AG09309 (cell line): ENCODE data around the gene NADK2.
"Not testable (repeated sequence)": the region's sequence is repeated elsewhere in the genome, so short reads cannot be mapped to it uniquely, and the experiment has no call there.

Experiments
- DNase-seq: peaks from one replicate; pipeline ENCODE4 v3.0.0-alpha.2; 2010; ENCODE audit warnings: low read depth
- H3K4me3 ChIP-seq: 2 replicates; pipeline ENCODE4 v1.5.1; 2011; ENCODE audit warnings: mild to moderate bottlenecking, low read depth, low read length, moderate library complexity; ENCODE audit not compliant: control insufficient read depth
- CTCF ChIP-seq: IDR thresholded peaks from 2 replicates; pipeline ENCODE4 v1.5.1; 2011; ENCODE audit warnings: mild to moderate bottlenecking, low read depth, low read length, inconsistent platforms; ENCODE audit not compliant: insufficient read depth, control insufficient read depth; ENCODE audit errors: missing control alignments

The NADK2 gene

DNA sequence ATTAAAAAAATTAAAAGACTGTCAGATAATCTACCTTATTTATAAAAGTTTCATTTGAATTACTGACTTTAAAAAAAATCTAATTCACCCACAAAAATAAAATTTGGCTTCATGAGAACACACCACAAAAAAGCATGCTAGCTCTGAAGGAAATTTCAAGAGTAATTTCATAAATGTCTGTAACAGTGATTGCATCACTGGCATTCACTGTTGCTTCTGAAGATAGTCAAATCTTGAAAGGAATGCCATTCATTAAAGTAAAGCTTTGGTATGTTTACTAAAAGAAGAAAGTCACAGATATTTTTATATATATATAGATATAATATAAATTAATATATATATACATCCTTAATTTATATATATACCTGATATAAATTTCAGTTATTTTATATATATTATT is 43.4 kb downstream of the NADK2 start:
- DNase-seq = no peak
- no peak overlapping the region for H3K4me3 ChIP-seq
- TF ChIP-seq CTCF = no peak

DNA sequence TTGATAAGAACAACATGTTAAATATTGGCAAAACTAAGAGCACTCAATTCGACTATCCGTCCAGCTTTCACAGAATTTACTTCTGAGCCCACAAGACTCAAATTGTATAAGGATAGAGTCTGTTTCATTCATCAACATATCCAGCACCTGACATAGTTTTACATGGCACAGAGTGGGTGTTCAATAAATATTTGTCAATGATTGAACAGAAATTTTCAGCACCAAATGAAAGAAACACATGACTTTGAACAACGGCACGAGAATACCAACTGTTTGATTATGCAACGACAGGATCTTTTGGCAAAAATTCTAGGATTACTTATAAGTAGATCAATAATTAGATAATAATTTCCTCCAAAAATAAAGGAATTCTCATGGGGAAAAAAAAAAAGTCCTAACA is 48.0 kb downstream of the NADK2 start:
- DNase-seq = no peak
- H3K4me3 ChIP-seq = no peak overlapping the region
- no peak for TF ChIP-seq CTCF

DNA sequence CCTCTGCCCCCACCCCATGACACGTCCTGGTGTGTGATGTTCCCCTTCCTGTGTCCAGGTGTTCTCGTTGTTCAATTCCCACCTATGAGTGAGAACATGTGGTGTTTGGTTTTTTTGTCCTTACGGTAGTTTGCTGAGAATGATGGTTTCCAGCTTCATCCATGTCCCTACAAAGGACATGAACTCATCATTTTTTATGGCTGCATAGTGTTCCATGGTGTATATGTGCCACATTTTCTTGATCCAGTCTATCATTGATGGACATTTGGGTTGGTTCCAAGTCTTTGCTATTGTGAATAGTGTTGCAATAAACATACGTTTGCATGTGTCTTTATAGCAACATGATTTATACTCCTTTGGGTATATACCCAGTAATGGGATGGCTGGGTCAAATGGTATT is 57.3 kb downstream of the NADK2 start:
- not testable (repeated sequence) for DNase-seq, H3K4me3 ChIP-seq

DNA sequence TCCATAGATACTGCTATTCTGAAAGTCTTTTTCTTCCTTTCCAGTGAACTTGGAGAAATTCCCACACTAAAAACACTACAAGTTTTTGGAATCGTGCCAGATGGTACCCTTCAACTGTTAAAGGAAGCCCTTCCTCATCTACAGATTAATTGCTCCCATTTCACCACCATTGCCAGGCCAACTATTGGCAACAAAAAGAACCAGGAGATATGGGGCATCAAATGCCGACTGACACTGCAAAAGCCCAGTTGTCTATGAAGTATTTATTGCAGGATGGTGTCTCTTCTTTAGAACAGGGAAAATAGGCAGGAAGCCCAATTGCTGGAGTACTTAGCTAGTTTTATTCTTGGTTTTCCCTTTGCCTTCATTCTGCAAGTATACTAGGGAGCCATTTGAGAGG is 60.0 kb downstream of the NADK2 start:
- no peak for TF ChIP-seq CTCF

GRCh38 chr5:36180556-36181350 is 61.0 kb downstream of the NADK2 start:
- H3K4me3 ChIP-seq = no peak overlapping the region
- no peak for DNase-seq
- no peak for TF ChIP-seq CTCF

More for the DNA sequence above, 60.0 kb downstream of the NADK2 start:
- H3K4me3 ChIP-seq = no peak overlapping the region
- no peak for DNase-seq

DNA sequence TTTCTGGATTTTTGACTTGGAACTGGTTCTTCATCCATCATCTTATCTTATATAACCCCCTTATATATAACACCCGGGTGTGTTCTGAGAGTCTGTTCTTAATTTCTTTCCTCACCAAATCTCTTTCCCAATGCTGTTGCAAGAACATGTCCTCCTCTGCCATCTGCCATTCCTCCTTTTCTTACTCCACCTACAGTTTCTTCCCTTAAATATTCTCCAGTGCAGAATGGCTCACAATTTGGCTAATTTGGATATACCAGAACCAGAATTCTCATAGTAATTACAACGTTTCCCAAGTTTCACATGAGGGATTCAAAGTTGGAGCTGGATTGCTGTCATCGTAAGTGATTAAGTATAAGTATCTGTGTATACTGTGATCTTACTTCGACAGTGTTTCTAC is 61.8 kb downstream of the NADK2 start:
- no peak for TF ChIP-seq CTCF
- H3K4me3 ChIP-seq = no peak overlapping the region
- no peak for DNase-seq

- no peak for TF ChIP-seq CTCF
- DNase-seq = no peak
- H3K4me3 ChIP-seq = no peak overlapping the region
Observed at GRCh38 chr5:36178524-36178890, 63.2 kb downstream of the NADK2 start.
